Suprapubic skin (tissue), 4 donors: Measurements from ENCODE around the gene TPSD1. TPM values are rescaled to one million over a fixed set of nuclear protein-coding genes. Genes with fewer than 3 reads are reported as not detected.

Experiments
- DNase-seq, 2 donors: peaks; one replicate each; pipeline ENCODE4 v3.0.0-alpha.2; 2019; ENCODE audit warnings: low spot score in 2 of 2
- H3K27ac ChIP-seq: fragments of 200-600 bp; sonication (generic); one replicate; pipeline ENCODE4 v1.5.1; 2019
- H3K27me3 ChIP-seq: fragments of 200-600 bp; sonication (generic); one replicate; pipeline ENCODE4 v1.5.1; 2019
- H3K36me3 ChIP-seq: fragments of 200-600 bp; sonication (generic); one replicate; pipeline ENCODE4 v1.5.1; 2019
- H3K4me1 ChIP-seq: fragments of 200-600 bp; sonication (generic); one replicate; pipeline ENCODE4 v1.5.1; 2019
- H3K4me3 ChIP-seq: fragments of 200-600 bp; sonication (generic); one replicate; pipeline ENCODE4 v1.5.1; 2019; ENCODE audit warnings: mild to moderate bottlenecking
- H3K9me3 ChIP-seq: fragments of 200-600 bp; sonication (generic); one replicate; pipeline ENCODE4 v1.5.1; 2019
- EP300 ChIP-seq: sonication (generic); formaldehyde crosslinking; IDR thresholded peaks from one replicate; pipeline ENCODE4 v1.6.1; 2017; ENCODE audit warnings: antibody characterized with exemption
- POLR2A ChIP-seq, 2 donors: fragments of 450-650 bp; IDR thresholded peaks; one replicate each; pipeline ENCODE4 v1.6.1; 2017; ENCODE audit warnings: antibody characterized with exemption in 2 of 2, mild to moderate bottlenecking in 2 of 2, moderate library complexity in 2 of 2
- POLR2AphosphoS5 ChIP-seq, 3 donors: sonication (generic); formaldehyde crosslinking; IDR thresholded peaks; one replicate each; pipeline ENCODE4 v1.6.1; 2017; ENCODE audit warnings: antibody characterized with exemption in 3 of 3
- WGBS: methylation state at CpG from one replicate; pipeline ENCODE4 v1.1.5; 2018; 5-methylcytosine and 5-hydroxymethylcytosine counted together
- total RNA-seq, 4 donors: library from RNA; depleted of rRNA; stranded (reverse); fragments of >200 nt; gene quantifications; one replicate each; pipeline ENCODE4 v1.1.0, GENCODE V29; 2016
- TF ChIP-seq, protein P1 (sequence below), 2 donors: fragments of 200-600 bp in 1 of 2; fragments of 450-650 bp in 1 of 2; sonication (generic) in 1 of 2; IDR thresholded peaks; one replicate each; pipeline ENCODE4 v1.5.1; 2016 to 2019; ENCODE audit warnings: antibody characterized with exemption in 2 of 2, mild to moderate bottlenecking in 1 of 2, moderate library complexity in 1 of 2

Gene TPSD1
- total RNA-seq, 4 donors from 2014 or later: 0.38 to 11.6 (median 0.83) TPM; not detected in 1

DNA sequence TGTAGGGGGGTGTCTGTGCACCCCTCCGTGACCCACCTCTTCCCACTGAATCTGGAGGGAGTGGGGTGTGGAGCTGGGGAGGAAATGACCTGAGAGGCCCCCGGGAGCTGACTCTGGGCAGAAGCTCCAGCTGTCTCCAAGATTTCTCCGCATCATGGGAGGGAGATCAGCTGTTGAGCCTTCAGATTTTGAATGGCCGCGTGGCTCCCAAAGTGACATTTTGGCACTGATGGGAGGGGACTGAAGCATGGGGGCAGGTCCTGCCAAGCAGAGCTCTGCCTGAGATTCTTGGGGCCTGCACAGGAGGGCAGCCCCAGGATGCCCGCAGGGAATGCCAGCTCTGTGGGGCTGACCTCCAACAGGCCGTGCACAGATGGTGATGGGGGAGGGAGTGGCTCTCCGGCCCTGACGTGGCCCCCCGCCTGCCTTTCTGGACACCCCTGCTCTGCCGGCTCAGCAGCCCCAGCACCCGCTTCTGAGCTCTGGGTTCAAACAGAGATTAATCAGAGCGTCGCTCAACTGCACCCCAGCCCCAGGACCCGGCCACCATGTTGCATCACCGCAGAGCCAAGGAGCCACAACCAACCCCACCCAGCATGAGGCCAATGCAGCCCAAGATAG, 28.2 kb downstream of the TPSD1 start:
- WGBS: 70% methylated on average over 7 of the region's 16 CpGs
- Histone ChIP-seq H3K27ac (no peak overlapping the region), H3K36me3 (no peaks in the 10 kb centered on the region), H3K9me3 (no peaks in the 10 kb centered on the region), H3K4me1 (peaks cover 5% of the 10 kb centered on the region), H3K27me3 (peaks cover 89% of the 10 kb centered on the region), H3K4me3 (no peak overlapping the region)
- no peak for DNase-seq
- TF ChIP-seq POLR2AphosphoS5 (IDR thresholded peaks at IDR 0.05) (no peak), EP300 (no peak), POLR2A (IDR thresholded peaks at IDR 0.05) (no peak)
- TF ChIP-seq, protein P1, sequence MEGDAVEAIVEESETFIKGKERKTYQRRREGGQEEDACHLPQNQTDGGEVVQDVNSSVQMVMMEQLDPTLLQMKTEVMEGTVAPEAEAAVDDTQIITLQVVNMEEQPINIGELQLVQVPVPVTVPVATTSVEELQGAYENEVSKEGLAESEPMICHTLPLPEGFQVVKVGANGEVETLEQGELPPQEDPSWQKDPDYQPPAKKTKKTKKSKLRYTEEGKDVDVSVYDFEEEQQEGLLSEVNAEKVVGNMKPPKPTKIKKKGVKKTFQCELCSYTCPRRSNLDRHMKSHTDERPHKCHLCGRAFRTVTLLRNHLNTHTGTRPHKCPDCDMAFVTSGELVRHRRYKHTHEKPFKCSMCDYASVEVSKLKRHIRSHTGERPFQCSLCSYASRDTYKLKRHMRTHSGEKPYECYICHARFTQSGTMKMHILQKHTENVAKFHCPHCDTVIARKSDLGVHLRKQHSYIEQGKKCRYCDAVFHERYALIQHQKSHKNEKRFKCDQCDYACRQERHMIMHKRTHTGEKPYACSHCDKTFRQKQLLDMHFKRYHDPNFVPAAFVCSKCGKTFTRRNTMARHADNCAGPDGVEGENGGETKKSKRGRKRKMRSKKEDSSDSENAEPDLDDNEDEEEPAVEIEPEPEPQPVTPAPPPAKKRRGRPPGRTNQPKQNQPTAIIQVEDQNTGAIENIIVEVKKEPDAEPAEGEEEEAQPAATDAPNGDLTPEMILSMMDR (IDR thresholded peaks at IDR 0.05): no peak

GRCh38 chr16:1285669-1286512, 30.0 kb downstream of the TPSD1 start:
- 62% methylated on average over 19 of the region's 38 CpGs for WGBS
- H3K27me3 ChIP-seq: peaks cover 92% of the 10 kb centered on the region
- no peak for TF ChIP-seq EP300

DNA sequence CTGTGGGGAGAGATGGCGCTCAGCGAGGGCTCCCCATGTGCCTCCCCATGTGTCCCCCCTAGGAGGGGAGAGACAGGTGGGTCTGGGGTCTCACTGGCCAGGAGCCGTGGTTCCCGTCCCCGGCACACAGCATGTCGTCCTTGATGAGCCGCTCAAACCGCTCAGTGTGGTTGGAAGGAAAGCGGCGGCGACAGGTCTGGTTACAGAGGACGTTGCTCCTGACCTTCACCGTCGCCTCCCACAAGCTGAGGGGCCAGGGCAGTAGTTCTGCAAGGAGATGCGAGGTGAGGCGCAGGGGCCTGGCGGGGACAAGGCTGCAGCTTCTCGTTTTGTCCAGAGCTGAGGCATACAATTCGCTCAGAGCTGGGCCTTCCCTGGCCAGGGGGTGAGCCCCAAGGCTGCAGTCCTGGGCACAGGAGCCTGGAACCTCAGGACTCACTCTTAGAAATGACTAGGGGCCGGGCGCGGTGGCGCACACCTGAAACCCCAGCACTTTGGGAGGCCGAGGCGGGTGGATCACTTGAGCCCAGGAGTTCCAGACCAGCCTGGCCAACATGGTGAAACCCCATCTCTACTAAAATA, 30.7 kb downstream of the TPSD1 start:
- H3K4me1 ChIP-seq: peaks cover 10% of the 10 kb centered on the region
- DNase-seq: no peak
- WGBS: 98% methylated on average over 6 of the region's 25 CpGs
- H3K27me3 ChIP-seq: peaks cover 96% of the 10 kb centered on the region
- H3K9me3 ChIP-seq: no peaks in the 10 kb centered on the region
- no peak for TF ChIP-seq POLR2AphosphoS5 (IDR thresholded peaks at IDR 0.05)
- TF ChIP-seq POLR2A (IDR thresholded peaks at IDR 0.05): no peak
- no peak for TF ChIP-seq EP300
- TF ChIP-seq, protein P1 (IDR thresholded peaks at IDR 0.05): no peak
- no peak overlapping the region for H3K4me3 ChIP-seq
- H3K36me3 ChIP-seq: no peaks in the 10 kb centered on the region
- H3K27ac ChIP-seq: no peak overlapping the region

More at GRCh38 chr16:1285669-1286512, 30.0 kb downstream of the TPSD1 start:
- H3K4me1 ChIP-seq: peaks cover 10% of the 10 kb centered on the region
- peak in 1 of 2 donors; percentile 39 for DNase-seq
- no peaks in the 10 kb centered on the region for H3K36me3 ChIP-seq
- no peak overlapping the region for H3K4me3 ChIP-seq
- no peaks in the 10 kb centered on the region for H3K9me3 ChIP-seq
- no peak overlapping the region for H3K27ac ChIP-seq

DNA sequence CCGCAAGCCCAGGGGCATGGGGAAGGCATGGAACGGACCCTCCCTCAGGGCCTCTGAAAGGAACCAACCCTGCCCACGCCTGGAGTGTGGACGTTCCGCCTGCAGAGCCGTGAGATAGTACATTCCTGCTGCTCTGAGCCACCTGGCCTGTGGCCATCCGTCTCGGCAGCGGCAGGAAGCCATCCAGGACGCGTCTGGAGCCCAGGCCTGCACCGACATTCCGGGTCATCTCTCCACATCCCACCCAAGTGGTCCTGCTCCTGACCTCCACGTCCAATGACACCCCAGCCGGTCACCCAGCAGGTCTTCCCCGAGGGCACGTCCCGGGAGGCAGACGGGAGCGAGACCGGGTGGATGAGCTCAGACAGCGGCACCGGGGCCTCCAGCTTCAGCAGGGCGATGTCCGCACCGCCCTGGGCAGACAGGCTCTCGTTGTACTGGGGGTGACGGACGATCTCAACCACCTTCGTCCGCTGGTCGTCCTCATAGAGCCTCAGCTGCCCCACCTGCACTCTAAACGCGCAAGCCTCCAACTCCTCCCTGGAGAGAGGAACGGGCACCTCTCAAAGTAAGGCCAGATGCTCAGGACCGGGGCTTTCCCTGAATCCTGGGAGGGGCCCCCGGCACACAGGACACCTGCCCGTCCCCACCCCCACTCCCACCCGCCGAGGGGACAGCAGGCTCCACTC, 32.3 kb downstream of the TPSD1 start:
- Histone ChIP-seq H3K36me3 (no peaks in the 10 kb centered on the region), H3K27ac (no peak overlapping the region)
- no peak for TF ChIP-seq EP300
- TF ChIP-seq POLR2AphosphoS5 (IDR thresholded peaks at IDR 0.05): no peak
- TF ChIP-seq, protein P1 (IDR thresholded peaks at IDR 0.05): no peak
- no peak for TF ChIP-seq POLR2A (IDR thresholded peaks at IDR 0.05)

GRCh38 chr16:1288813-1289476, 33.1 kb downstream of the TPSD1 start:
- Histone ChIP-seq H3K4me3 (no peak overlapping the region), H3K27ac (no peak overlapping the region), H3K4me1 (peaks cover 10% of the 10 kb centered on the region), H3K27me3 (peaks cover 95% of the 10 kb centered on the region), H3K36me3 (no peaks in the 10 kb centered on the region), H3K9me3 (no peaks in the 10 kb centered on the region)
- 9% methylated on average over 6 of the region's 20 CpGs for WGBS
- TF ChIP-seq EP300 (no peak), POLR2AphosphoS5 (IDR thresholded peaks at IDR 0.05) (no peak), POLR2A (IDR thresholded peaks at IDR 0.05) (no peak)
- TF ChIP-seq, protein P1 (IDR thresholded peaks at IDR 0.05): no peak
- DNase-seq: no peak

More for the DNA sequence above, 32.3 kb downstream of the TPSD1 start:
- DNase-seq: peak in 1 of 2 donors; percentile 59
- Histone ChIP-seq H3K27me3 (peaks cover 97% of the 10 kb centered on the region), H3K9me3 (no peaks in the 10 kb centered on the region), H3K4me3 (no peak overlapping the region), H3K4me1 (peaks cover 10% of the 10 kb centered on the region)
- WGBS: 24% methylated on average over 9 of the region's 40 CpGs
